ENCODE measurements around the gene GABPB2.

GRCh38 chr1:151085953-151086559 is 15.5 kb downstream of the GABPB2 start:
- TF ChIP-seq, protein P1, sequence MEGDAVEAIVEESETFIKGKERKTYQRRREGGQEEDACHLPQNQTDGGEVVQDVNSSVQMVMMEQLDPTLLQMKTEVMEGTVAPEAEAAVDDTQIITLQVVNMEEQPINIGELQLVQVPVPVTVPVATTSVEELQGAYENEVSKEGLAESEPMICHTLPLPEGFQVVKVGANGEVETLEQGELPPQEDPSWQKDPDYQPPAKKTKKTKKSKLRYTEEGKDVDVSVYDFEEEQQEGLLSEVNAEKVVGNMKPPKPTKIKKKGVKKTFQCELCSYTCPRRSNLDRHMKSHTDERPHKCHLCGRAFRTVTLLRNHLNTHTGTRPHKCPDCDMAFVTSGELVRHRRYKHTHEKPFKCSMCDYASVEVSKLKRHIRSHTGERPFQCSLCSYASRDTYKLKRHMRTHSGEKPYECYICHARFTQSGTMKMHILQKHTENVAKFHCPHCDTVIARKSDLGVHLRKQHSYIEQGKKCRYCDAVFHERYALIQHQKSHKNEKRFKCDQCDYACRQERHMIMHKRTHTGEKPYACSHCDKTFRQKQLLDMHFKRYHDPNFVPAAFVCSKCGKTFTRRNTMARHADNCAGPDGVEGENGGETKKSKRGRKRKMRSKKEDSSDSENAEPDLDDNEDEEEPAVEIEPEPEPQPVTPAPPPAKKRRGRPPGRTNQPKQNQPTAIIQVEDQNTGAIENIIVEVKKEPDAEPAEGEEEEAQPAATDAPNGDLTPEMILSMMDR (IDR thresholded peaks at IDR 0.05; ENCODE audit: low read length): no peak
- no peak for TF ChIP-seq EZH2 (IDR thresholded peaks at IDR 0.05; ENCODE audit: borderline replicate concordance, low read length)
